ENCODE results near the gene SULT1A3. TPM values are rescaled to one million over a fixed set of nuclear protein-coding genes. Genes with fewer than 3 reads are reported as not detected.
A peak's percentile ranks its signal among the peaks of the same experiment; 100 is the strongest.
"Not testable (repeated sequence)": the region's sequence is repeated elsewhere in the genome, so short reads cannot be mapped to it uniquely, and the experiment has no call there.

Gene SULT1A3
- total and polyA plus RNA-seq, 2 donors (not counting 1 experiment from before 2014, with no cell fraction given) = 33.2 to 36.8 TPM

DNA sequence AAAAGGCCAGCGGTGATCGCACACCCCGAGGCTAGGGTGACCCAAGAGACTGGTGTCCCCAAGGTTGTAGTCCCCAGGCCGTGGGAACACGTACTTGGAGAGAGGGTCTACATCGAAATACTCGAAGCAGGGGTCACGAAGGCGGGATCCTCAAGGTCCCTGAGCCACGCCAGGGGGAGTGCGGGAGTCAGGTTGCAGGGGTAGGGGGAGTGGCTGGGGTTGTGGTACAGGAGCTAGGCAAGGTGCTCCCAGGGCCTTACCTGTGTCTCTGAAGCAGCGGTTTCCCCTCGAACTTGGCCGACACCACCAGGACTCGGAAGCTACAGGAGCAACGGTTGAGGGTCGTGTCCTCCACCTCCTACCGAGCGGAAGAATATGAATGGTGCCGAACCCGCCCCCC is 6.0 kb upstream of the SULT1A3 start:
- H3K36me3 ChIP-seq (replicated peaks in 1 of 2; ENCODE audit: control extremely low read depth in 1 of 2, control insufficient read depth in 1 of 2, extremely low read depth in 1 of 2, insufficient read depth in 2 of 2, low read length in 1 of 2); H3K9ac ChIP-seq (ENCODE audit: low read length); intact Hi-C loops (cut with micrococcal nuclease); H3K4me2 ChIP-seq (replicated peaks; ENCODE audit: low read depth, low read length, poor library complexity, severe bottlenecking); H2AFZ ChIP-seq (ENCODE audit: insufficient read depth, low read depth, low read length, poor library complexity, severe bottlenecking); H3K4me1 Mint-ChIP-seq; DNase-seq; CTCF ChIA-PET; H4K20me1 ChIP-seq (ENCODE audit: control insufficient read depth, insufficient read depth, low read length, poor library complexity, severe bottlenecking); H3K27ac ChIP-seq (ENCODE audit: low read length in 2 of 2); H3K9me3 ChIP-seq (ENCODE audit: control extremely low read depth in 1 of 3, control insufficient read depth in 2 of 3, insufficient read depth in 1 of 3, low read length in 2 of 3); H3K9me3 Mint-ChIP-seq (ENCODE audit: insufficient read depth); H3K27me3 Mint-ChIP-seq; H3K4me1 ChIP-seq (ENCODE audit: control insufficient read depth in 2 of 2, insufficient read depth in 2 of 2, low read length in 2 of 2); H3K79me2 ChIP-seq (ENCODE audit: control insufficient read depth, insufficient read depth, low read length); H3K27me3 ChIP-seq (replicated peaks in 1 of 4; ENCODE audit: control extremely low read depth in 1 of 4, control insufficient read depth in 3 of 4, insufficient read depth in 4 of 4, low read length in 3 of 4); H3K4me3 Mint-ChIP-seq; POLR2A ChIA-PET; H3K4me3 ChIP-seq (ENCODE audit: control extremely low read depth in 1 of 5, extremely low read depth in 1 of 5, insufficient read depth in 1 of 5, low read depth in 2 of 5, low read length in 4 of 5); H3K27ac Mint-ChIP-seq: not testable (repeated sequence)
- no CpG with 5 or more reads among the region's 21 CpGs for WGBS (ENCODE audit: insufficient coverage)
- ATAC-seq (ENCODE audit: low read depth) = peak; percentile 18

DNA sequence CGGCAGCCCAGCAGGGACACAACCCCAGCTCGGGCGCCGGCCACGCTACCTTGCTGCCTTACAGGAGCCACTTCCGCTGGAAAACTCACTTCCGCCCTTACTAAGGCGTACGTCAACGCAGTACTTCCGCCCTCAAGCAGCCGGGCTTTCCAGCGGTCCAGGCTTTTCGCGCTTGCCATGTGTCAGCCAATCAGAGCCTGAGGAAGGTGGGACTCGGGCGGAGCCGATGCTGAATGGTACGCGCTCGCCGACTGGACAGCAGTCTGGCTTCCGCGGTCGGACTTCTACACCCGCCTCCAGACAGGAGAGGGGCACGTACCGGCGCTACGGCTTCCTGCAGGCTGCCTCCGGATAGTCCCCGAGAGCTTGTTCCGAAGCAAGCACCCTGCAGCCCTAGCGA is 5.4 kb upstream of the SULT1A3 start, which contains the start of the genes BOLA2B and SLX1A:
BOLA2B (minus strand) TSS at position 52 of the 400 bp plus-strand sequence. CDS start 71 bp downstream, outside the sequence.
SLX1A (plus strand) TSS at position 261 of the 400 bp plus-strand sequence. CDS start 210 bp downstream, outside the sequence.
- H2AFZ ChIP-seq (ENCODE audit: insufficient read depth, low read depth, low read length, poor library complexity, severe bottlenecking); H3K27me3 ChIP-seq (replicated peaks in 1 of 4; ENCODE audit: control extremely low read depth in 1 of 4, control insufficient read depth in 3 of 4, insufficient read depth in 4 of 4, low read length in 3 of 4); H3K27ac Mint-ChIP-seq; H3K4me1 Mint-ChIP-seq; H3K9me3 ChIP-seq (ENCODE audit: control extremely low read depth in 1 of 3, control insufficient read depth in 2 of 3, insufficient read depth in 1 of 3, low read length in 2 of 3); CTCF ChIA-PET; DNase-seq; H3K27ac ChIP-seq (ENCODE audit: low read length in 2 of 2); POLR2A ChIA-PET; H4K20me1 ChIP-seq (ENCODE audit: control insufficient read depth, insufficient read depth, low read length, poor library complexity, severe bottlenecking); H3K4me1 ChIP-seq (ENCODE audit: control insufficient read depth in 2 of 2, insufficient read depth in 2 of 2, low read length in 2 of 2); H3K9ac ChIP-seq (ENCODE audit: low read length); intact Hi-C loops (cut with micrococcal nuclease); H3K27me3 Mint-ChIP-seq; H3K4me3 Mint-ChIP-seq; H3K4me2 ChIP-seq (replicated peaks; ENCODE audit: low read depth, low read length, poor library complexity, severe bottlenecking); H3K79me2 ChIP-seq (ENCODE audit: control insufficient read depth, insufficient read depth, low read length); H3K9me3 Mint-ChIP-seq (ENCODE audit: insufficient read depth); H3K36me3 ChIP-seq (replicated peaks in 1 of 2; ENCODE audit: control extremely low read depth in 1 of 2, control insufficient read depth in 1 of 2, extremely low read depth in 1 of 2, insufficient read depth in 2 of 2, low read length in 1 of 2): not testable (repeated sequence)
- whole genome bisulfite sequencing (ENCODE audit: insufficient coverage) = no CpG with 5 or more reads among the region's 34 CpGs
- peak; percentile 88 for ATAC-seq (ENCODE audit: low read depth)
- H3K4me3 ChIP-seq (ENCODE audit: control extremely low read depth in 1 of 5, extremely low read depth in 1 of 5, insufficient read depth in 1 of 5, low read depth in 2 of 5, low read length in 4 of 5) = peak within 1 kb of the TSS in 3 of 5 experiments; percentile 21 to 49 (median 38)

DNA sequence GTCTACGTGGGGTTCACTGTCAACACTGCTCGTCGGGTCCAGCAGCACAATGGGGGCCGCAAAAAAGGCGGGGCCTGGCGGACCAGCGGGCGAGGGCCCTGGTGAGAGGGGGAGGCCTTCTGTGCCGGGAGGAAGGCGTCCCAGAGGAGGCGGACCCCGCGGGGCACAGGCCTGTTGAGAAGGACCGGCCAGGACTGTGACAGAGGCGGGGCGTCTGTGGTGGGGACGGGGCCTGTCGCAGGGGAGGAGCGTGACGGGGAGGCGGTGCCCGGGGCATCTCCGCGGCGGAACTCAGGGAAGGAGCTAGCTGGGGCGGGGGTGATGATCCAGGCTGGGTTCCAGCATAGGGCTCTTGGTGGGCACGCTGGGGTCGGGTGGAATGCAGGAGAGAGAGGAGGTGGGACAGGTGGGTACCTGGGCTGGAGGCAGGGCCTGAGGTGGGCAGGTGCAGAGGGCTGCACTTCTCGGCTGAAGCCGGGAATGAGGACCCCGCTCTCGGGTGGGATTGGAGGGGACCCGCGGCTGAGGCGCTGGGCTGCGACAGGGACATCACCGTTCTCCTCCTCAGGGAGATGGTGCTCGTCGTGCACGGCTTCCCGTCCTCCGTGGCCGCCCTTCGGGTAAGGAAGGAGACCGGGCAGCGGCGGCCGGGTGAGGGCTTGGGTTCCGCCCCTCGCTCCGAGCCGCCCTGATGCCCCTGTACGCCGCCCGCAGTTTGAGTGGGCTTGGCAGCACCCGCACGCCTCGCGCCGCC is 4.7 kb upstream of the SULT1A3 start:
- H3K9me3 Mint-ChIP-seq (ENCODE audit: insufficient read depth); intact Hi-C loops (cut with micrococcal nuclease): not testable (repeated sequence)
- 3% methylated on average over 6 of the region's 60 CpGs for WGBS (ENCODE audit: insufficient coverage)

DNA sequence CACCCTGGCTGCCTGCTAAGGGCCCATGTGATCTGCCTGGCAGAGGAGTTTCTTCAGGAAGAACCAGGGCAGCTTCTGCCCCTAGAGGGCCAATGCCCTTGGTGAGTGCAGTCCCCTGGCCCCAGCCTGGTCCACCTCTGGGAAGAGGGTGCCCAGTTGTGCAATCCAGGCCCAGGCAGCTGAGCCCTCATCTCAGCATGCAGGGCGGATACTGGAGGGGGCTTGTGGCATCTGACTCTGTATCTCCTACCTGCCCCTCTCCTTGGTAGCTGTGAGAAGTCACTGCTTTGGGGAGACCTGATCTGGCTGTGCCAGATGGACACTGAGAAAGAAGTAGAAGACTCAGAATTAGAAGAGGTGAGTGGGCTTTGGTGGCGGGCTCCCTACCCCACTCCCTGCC is 2.1 kb upstream of the SULT1A3 start:
- H3K4me2 ChIP-seq (replicated peaks; ENCODE audit: low read depth, low read length, poor library complexity, severe bottlenecking); H3K9me3 Mint-ChIP-seq (ENCODE audit: insufficient read depth); H3K4me1 Mint-ChIP-seq; POLR2A ChIA-PET; H3K27me3 Mint-ChIP-seq; ATAC-seq (ENCODE audit: low read depth); H3K4me3 ChIP-seq (ENCODE audit: control extremely low read depth in 1 of 5, extremely low read depth in 1 of 5, insufficient read depth in 1 of 5, low read depth in 2 of 5, low read length in 4 of 5); H3K27ac ChIP-seq (ENCODE audit: low read length in 2 of 2); H3K79me2 ChIP-seq (ENCODE audit: control insufficient read depth, insufficient read depth, low read length); H3K9ac ChIP-seq (ENCODE audit: low read length); CTCF ChIA-PET; H3K9me3 ChIP-seq (ENCODE audit: control extremely low read depth in 1 of 3, control insufficient read depth in 2 of 3, insufficient read depth in 1 of 3, low read length in 2 of 3); H3K27ac Mint-ChIP-seq; H3K4me1 ChIP-seq (ENCODE audit: control insufficient read depth in 2 of 2, insufficient read depth in 2 of 2, low read length in 2 of 2); H3K36me3 ChIP-seq (replicated peaks in 1 of 2; ENCODE audit: control extremely low read depth in 1 of 2, control insufficient read depth in 1 of 2, extremely low read depth in 1 of 2, insufficient read depth in 2 of 2, low read length in 1 of 2); H3K4me3 Mint-ChIP-seq; intact Hi-C loops (cut with micrococcal nuclease); H2AFZ ChIP-seq (ENCODE audit: insufficient read depth, low read depth, low read length, poor library complexity, severe bottlenecking); H3K27me3 ChIP-seq (replicated peaks in 1 of 4; ENCODE audit: control extremely low read depth in 1 of 4, control insufficient read depth in 3 of 4, insufficient read depth in 4 of 4, low read length in 3 of 4); H4K20me1 ChIP-seq (ENCODE audit: control insufficient read depth, insufficient read depth, low read length, poor library complexity, severe bottlenecking); DNase-seq: not testable (repeated sequence)
- WGBS (ENCODE audit: insufficient coverage) = no CpG with 5 or more reads among the region's 2 CpGs

More for the DNA sequence above, 4.7 kb upstream of the SULT1A3 start:
- H4K20me1 ChIP-seq (ENCODE audit: control insufficient read depth, insufficient read depth, low read length, poor library complexity, severe bottlenecking); H3K4me1 Mint-ChIP-seq; POLR2A ChIA-PET; H3K4me1 ChIP-seq (ENCODE audit: control insufficient read depth in 2 of 2, insufficient read depth in 2 of 2, low read length in 2 of 2); H3K27me3 ChIP-seq (replicated peaks in 1 of 4; ENCODE audit: control extremely low read depth in 1 of 4, control insufficient read depth in 3 of 4, insufficient read depth in 4 of 4, low read length in 3 of 4); H3K36me3 ChIP-seq (replicated peaks in 1 of 2; ENCODE audit: control extremely low read depth in 1 of 2, control insufficient read depth in 1 of 2, extremely low read depth in 1 of 2, insufficient read depth in 2 of 2, low read length in 1 of 2); H3K9me3 ChIP-seq (ENCODE audit: control extremely low read depth in 1 of 3, control insufficient read depth in 2 of 3, insufficient read depth in 1 of 3, low read length in 2 of 3); H3K27ac ChIP-seq (ENCODE audit: low read length in 2 of 2); H3K4me3 Mint-ChIP-seq; H3K27me3 Mint-ChIP-seq; H3K4me2 ChIP-seq (replicated peaks; ENCODE audit: low read depth, low read length, poor library complexity, severe bottlenecking); DNase-seq; H3K9ac ChIP-seq (ENCODE audit: low read length); CTCF ChIA-PET; H2AFZ ChIP-seq (ENCODE audit: insufficient read depth, low read depth, low read length, poor library complexity, severe bottlenecking); H3K79me2 ChIP-seq (ENCODE audit: control insufficient read depth, insufficient read depth, low read length); H3K27ac Mint-ChIP-seq: not testable (repeated sequence)
- peak overlapping the region in 3 of 5 experiments; percentile 21 to 49 (median 38) for H3K4me3 ChIP-seq (ENCODE audit: control extremely low read depth in 1 of 5, extremely low read depth in 1 of 5, insufficient read depth in 1 of 5, low read depth in 2 of 5, low read length in 4 of 5)
- ATAC-seq (ENCODE audit: low read depth) = peak; percentile 68
